HepG2 (cell line): Measurements from ENCODE around the gene CRYAB. TPM values are rescaled to one million over a fixed set of nuclear protein-coding genes. Genes with fewer than 3 reads are reported as not detected.

Experiments
- AHDC1 ChIP-seq: sonication (generic); formaldehyde crosslinking; IDR thresholded peaks from 2 replicates; pipeline ENCODE4 v1.5.1; 2020; ENCODE audit warnings: mild to moderate bottlenecking, missing genetic modification reagents, borderline replicate concordance
- HIVEP1 ChIP-seq: sonication (generic); formaldehyde crosslinking; IDR thresholded peaks from 2 replicates; pipeline ENCODE4 v1.4.0; 2020; ENCODE audit warnings: mild to moderate bottlenecking, missing genetic modification reagents
- HNRNPH1 ChIP-seq: fragments of 200-400 bp; formaldehyde crosslinking; optimal IDR thresholded peaks from 2 replicates; pipeline ENCODE3; 2017; ENCODE audit warnings: mild to moderate bottlenecking, low read depth, low read length
- HNRNPK ChIP-seq: fragments of 200-400 bp; formaldehyde crosslinking; IDR thresholded peaks from 2 replicates; pipeline ENCODE4 v1.6.1; 2018; ENCODE audit warnings: low read length, low read depth, moderate library complexity, mild to moderate bottlenecking; ENCODE audit not compliant: poor library complexity, severe bottlenecking
- RBFOX2 ChIP-seq: fragments of 200-400 bp; formaldehyde crosslinking; IDR thresholded peaks from 2 replicates; pipeline ENCODE4 v1.6.1; 2017; ENCODE audit warnings: low read depth, mild to moderate bottlenecking, low read length
- RELA ChIP-seq: sonication (generic); formaldehyde crosslinking; IDR thresholded peaks from 2 replicates; pipeline ENCODE4 v1.4.0; 2020; ENCODE audit warnings: missing genetic modification reagents
- YY1 ChIP-seq: IDR thresholded peaks from 2 replicates; pipeline ENCODE4 v1.6.1; 2011; ENCODE audit warnings: low read length, low read depth, moderate library complexity, mild to moderate bottlenecking; ENCODE audit not compliant: insufficient read depth, insufficient replicate concordance
- ZBTB4 ChIP-seq: sonication (generic); formaldehyde crosslinking; IDR thresholded peaks from 2 replicates; pipeline ENCODE4 v1.4.0; 2020; ENCODE audit warnings: missing genetic modification reagents, mild to moderate bottlenecking, borderline replicate concordance
- ZNF10 ChIP-seq: sonication (generic); formaldehyde crosslinking; IDR thresholded peaks from 2 replicates; pipeline ENCODE4 v1.4.0; 2020; ENCODE audit warnings: mild to moderate bottlenecking, low read depth, missing genetic modification reagents, borderline replicate concordance
- ZNF343 ChIP-seq: sonication (generic); formaldehyde crosslinking; IDR thresholded peaks from 2 replicates; pipeline ENCODE4 v1.4.0; 2020; ENCODE audit warnings: mild to moderate bottlenecking, missing genetic modification reagents
- ZNF564 ChIP-seq: sonication (generic); formaldehyde crosslinking; IDR thresholded peaks from 2 replicates; pipeline ENCODE4 v1.8.1; 2023; ENCODE audit warnings: mild to moderate bottlenecking, missing genetic modification reagents
- ZNF589 ChIP-seq: sonication (generic); formaldehyde crosslinking; conservative IDR thresholded peaks from 2 replicates; pipeline ENCODE4 v1.8.0; 2022; ENCODE audit warnings: mild to moderate bottlenecking, moderate library complexity, missing genetic modification reagents
- ZNF598 ChIP-seq: sonication (generic); formaldehyde crosslinking; IDR thresholded peaks from 2 replicates; pipeline ENCODE4 v1.5.1; 2020; ENCODE audit warnings: mild to moderate bottlenecking, missing genetic modification reagents, borderline replicate concordance
- ZNF605 ChIP-seq: sonication (generic); formaldehyde crosslinking; IDR thresholded peaks from 2 replicates; pipeline ENCODE4 v1.8.0; 2022; ENCODE audit warnings: mild to moderate bottlenecking, missing genetic modification reagents
- ZNF629 ChIP-seq: sonication (generic); formaldehyde crosslinking; conservative IDR thresholded peaks from 2 replicates; pipeline ENCODE4 v1.5.0; 2020; ENCODE audit warnings: missing genetic modification reagents
- polyA plus RNA-seq, 8 experiments: library from polyadenylated mRNA; depleted of rRNA in 3 of 8; stranded (reverse) in 7 of 8; unstranded in 1 of 8; fragments of >200 nt; fragmentation: Illumina TruSeq in 4 of 8; extraction: Trizol in 4 of 8; gene quantifications; 2 replicates each; pipeline versions ENCODE4 v1.2.1 to v1.2.3, GENCODE V29; 2011 to 2016; ENCODE audit warnings: low read depth in 4 of 8, missing spikeins in 1 of 8, mixed read lengths in 1 of 8; ENCODE audit not compliant: insufficient read depth in 1 of 8
- total RNA-seq, 5 experiments: library from RNA; depleted of rRNA; stranded (reverse); fragments of >200 nt; fragmentation: Illumina TruSeq; extraction: Trizol; gene quantifications; 2 replicates each; pipeline ENCODE4 v1.2.3, GENCODE V29; 2016; ENCODE audit warnings: low read depth in 1 of 5

The CRYAB gene
- total and polyA plus RNA-seq, 2 of the 13 experiments (the other 11 are each of a cell fraction or from before 2014, with no cell fraction given): 0.55 to 1.1 TPM

- no peak for TF ChIP-seq HNRNPH1
- peak; percentile 61; the same call in 1 of the 2 replicates for TF ChIP-seq AHDC1
- TF ChIP-seq ZNF605 (CRISPR knock-in tag): peak; percentile 97
- TF ChIP-seq ZNF629 (CRISPR knock-in tag): no peak
- TF ChIP-seq HNRNPK: no peak
- peak; percentile 77 for TF ChIP-seq HIVEP1 (CRISPR knock-in tag)
- TF ChIP-seq RBFOX2: peak; percentile 65; the same call in 1 of the 2 replicates
- peak; percentile 81; the same call in 1 of the 2 replicates for TF ChIP-seq ZBTB4 (CRISPR knock-in tag)
- TF ChIP-seq ZNF598 (CRISPR knock-in tag): peak; percentile 64; the same call in 1 of the 2 replicates
- TF ChIP-seq ZNF589 (CRISPR knock-in tag): no peak
- no peak for TF ChIP-seq ZNF10
- peak; percentile 84 for TF ChIP-seq YY1
- TF ChIP-seq ZNF343 (CRISPR knock-in tag): no peak
- TF ChIP-seq ZNF564 (CRISPR knock-in tag): 0 out of 2 replicates have a peak, but pooled peaks have one; percentile 22
- TF ChIP-seq RELA (CRISPR knock-in tag): no peak
Observed at GRCh38 chr11:111878849-111879636, 32.5 kb downstream of the CRYAB start, which contains the start of the genes CFAP68 and FDXACB1 (continued).
